ENCODE results near the gene WDFY3.
"Not testable (repeated sequence)": the region's sequence is repeated elsewhere in the genome, so short reads cannot be mapped to it uniquely, and the experiment has no call there.

Gene WDFY3

DNA sequence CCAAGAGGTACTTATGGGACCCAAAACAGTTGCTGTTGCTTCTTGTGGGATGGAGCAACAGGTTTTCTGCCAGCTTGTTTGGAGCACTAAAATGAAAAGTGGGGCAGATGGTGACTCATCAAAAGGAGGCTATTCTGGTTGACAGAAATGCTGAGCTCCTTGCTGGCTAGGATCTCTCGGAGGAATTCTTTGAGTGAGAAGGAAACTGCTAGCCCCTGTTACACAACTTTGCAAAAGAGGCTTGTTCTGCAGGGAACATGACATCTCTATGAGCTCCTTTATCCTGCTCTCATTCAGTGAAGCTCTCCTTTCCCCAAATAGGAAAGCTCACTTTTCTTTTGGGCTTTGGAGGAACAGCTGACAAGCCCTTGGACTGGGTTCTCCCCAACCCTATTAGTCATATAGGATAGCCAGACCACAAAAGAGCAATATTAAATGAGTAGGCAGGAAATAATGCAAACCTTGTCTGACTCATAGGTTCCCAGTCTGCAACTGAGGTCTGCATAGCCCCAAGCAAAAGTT, 275.3 kb downstream of the WDFY3 start:
- Histone ChIP-seq H3K4me1 (ENCODE audit: control insufficient read depth, insufficient read depth, low read length) (no peaks in the 10 kb centered on the region), H3K36me3 (ENCODE audit: control insufficient read depth in 2 of 2, insufficient read depth in 2 of 2, low read length in 2 of 2) (peaks cover 37 to 49% of the 10 kb centered on the region in 2 donors), H3K9me3 (ENCODE audit: control insufficient read depth in 2 of 2, low read length in 2 of 2) (no peaks in the 10 kb centered on the region), H3K9ac (ENCODE audit: low read length in 2 of 2) (no peak overlapping the region), H3K4me3 (ENCODE audit: low read length in 2 of 2) (no peak overlapping the region), H3K27ac (ENCODE audit: low read length) (no peak overlapping the region), H3K27me3 (ENCODE audit: control insufficient read depth in 1 of 2, insufficient read depth in 2 of 2, low read length in 2 of 2) (no peaks in the 10 kb centered on the region)

DNA sequence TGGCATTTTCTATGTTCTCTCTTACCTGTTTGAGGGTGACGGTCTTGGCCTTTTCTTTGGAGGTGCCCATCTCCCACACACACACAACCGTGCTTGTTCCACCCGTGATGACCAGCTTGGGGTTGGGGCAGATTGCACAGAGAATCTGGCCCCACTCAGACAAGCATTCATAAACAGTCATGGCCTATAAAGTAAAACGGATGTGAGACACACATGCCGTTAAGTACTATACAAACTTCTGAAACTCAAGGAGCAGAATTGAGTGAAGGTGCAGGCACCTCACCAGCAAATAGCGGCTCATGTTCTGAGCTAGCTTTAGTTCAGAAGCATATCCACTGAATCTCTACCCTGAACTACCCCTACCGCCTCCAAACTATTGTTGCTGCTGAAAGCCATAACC, 276.0 kb downstream of the WDFY3 start:
- Histone ChIP-seq H3K4me3 (ENCODE audit: low read length in 2 of 2) (no peak overlapping the region), H3K4me1 (ENCODE audit: control insufficient read depth, insufficient read depth, low read length) (no peaks in the 10 kb centered on the region), H3K27ac (ENCODE audit: low read length) (no peak overlapping the region), H3K9ac (ENCODE audit: low read length in 2 of 2) (no peak overlapping the region), H3K36me3 (ENCODE audit: control insufficient read depth in 2 of 2, insufficient read depth in 2 of 2, low read length in 2 of 2) (peaks cover 36 to 43% of the 10 kb centered on the region in 2 donors), H3K27me3 (ENCODE audit: control insufficient read depth in 1 of 2, insufficient read depth in 2 of 2, low read length in 2 of 2) (no peaks in the 10 kb centered on the region), H3K9me3 (ENCODE audit: control insufficient read depth in 2 of 2, low read length in 2 of 2) (no peaks in the 10 kb centered on the region)

- peaks cover 29 to 39% of the 10 kb centered on the region in 2 donors for H3K36me3 ChIP-seq (ENCODE audit: control insufficient read depth in 2 of 2, insufficient read depth in 2 of 2, low read length in 2 of 2)
- H3K9ac ChIP-seq (ENCODE audit: low read length in 2 of 2), result no peak overlapping the region
- no peaks in the 10 kb centered on the region for H3K9me3 ChIP-seq (ENCODE audit: control insufficient read depth in 2 of 2, low read length in 2 of 2)
- no peaks in the 10 kb centered on the region for H3K4me1 ChIP-seq (ENCODE audit: control insufficient read depth, insufficient read depth, low read length)
- H3K27me3 ChIP-seq (ENCODE audit: control insufficient read depth in 1 of 2, insufficient read depth in 2 of 2, low read length in 2 of 2), result no peaks in the 10 kb centered on the region
- H3K4me3 ChIP-seq (ENCODE audit: low read length in 2 of 2), result no peak overlapping the region
- H3K27ac ChIP-seq (ENCODE audit: low read length), result no peak overlapping the region
These were observed 277.3 kb downstream of the WDFY3 start for GRCh38 chr4:84689197-84689596.

GRCh38 chr4:84688605-84689004, 277.9 kb downstream of the WDFY3 start:
- Histone ChIP-seq H3K4me1 (ENCODE audit: control insufficient read depth, insufficient read depth, low read length) (no peaks in the 10 kb centered on the region), H3K9me3 (ENCODE audit: control insufficient read depth in 2 of 2, low read length in 2 of 2) (no peaks in the 10 kb centered on the region), H3K36me3 (ENCODE audit: control insufficient read depth in 2 of 2, insufficient read depth in 2 of 2, low read length in 2 of 2) (peaks cover 30 to 40% of the 10 kb centered on the region in 2 donors), H3K4me3 (ENCODE audit: low read length in 2 of 2) (no peak overlapping the region), H3K27me3 (ENCODE audit: control insufficient read depth in 1 of 2, insufficient read depth in 2 of 2, low read length in 2 of 2) (no peaks in the 10 kb centered on the region), H3K9ac (ENCODE audit: low read length in 2 of 2) (no peak overlapping the region), H3K27ac (ENCODE audit: low read length) (no peak overlapping the region)

DNA sequence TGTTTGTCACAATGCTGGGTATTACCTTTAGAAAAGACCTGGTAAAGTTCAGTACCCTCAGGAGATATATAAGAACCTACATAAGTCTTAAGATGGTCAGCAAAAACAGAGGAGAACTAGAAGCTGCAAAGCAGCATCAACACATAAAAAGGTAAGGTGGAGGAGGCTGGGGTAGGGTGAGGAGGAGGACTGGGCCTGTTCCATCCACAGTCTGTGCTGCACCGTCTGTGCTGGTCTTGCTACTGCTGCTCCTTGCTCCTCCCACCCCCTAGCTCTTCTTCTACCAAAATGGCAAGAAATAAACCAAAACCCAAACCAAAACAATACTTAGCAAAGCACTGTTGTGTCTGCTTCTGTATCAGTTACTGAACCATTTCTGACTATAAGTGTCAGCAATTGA, 281.4 kb downstream of the WDFY3 start:
- Histone ChIP-seq H3K27me3 (ENCODE audit: control insufficient read depth in 1 of 2, insufficient read depth in 2 of 2, low read length in 2 of 2) (no peaks in the 10 kb centered on the region), H3K4me3 (ENCODE audit: low read length in 2 of 2) (no peak overlapping the region), H3K4me1 (ENCODE audit: control insufficient read depth, insufficient read depth, low read length) (no peaks in the 10 kb centered on the region), H3K9ac (ENCODE audit: low read length in 2 of 2) (no peak overlapping the region), H3K27ac (ENCODE audit: low read length) (no peak overlapping the region), H3K36me3 (ENCODE audit: control insufficient read depth in 2 of 2, insufficient read depth in 2 of 2, low read length in 2 of 2) (peaks cover 35 to 45% of the 10 kb centered on the region in 2 donors), H3K9me3 (ENCODE audit: control insufficient read depth in 2 of 2, low read length in 2 of 2) (no peaks in the 10 kb centered on the region)

- Histone ChIP-seq H3K27me3 (ENCODE audit: control insufficient read depth in 1 of 2, insufficient read depth in 2 of 2, low read length in 2 of 2) (no peaks in the 10 kb centered on the region), H3K27ac (ENCODE audit: low read length) (no peak overlapping the region), H3K9ac (ENCODE audit: low read length in 2 of 2) (no peak overlapping the region)
These were observed 282.1 kb downstream of the WDFY3 start for GRCh38 chr4:84684361-84684760.

GRCh38 chr4:84683064-84683850, 283.2 kb downstream of the WDFY3 start:
- no peak overlapping the region for H3K27ac ChIP-seq (ENCODE audit: low read length)
- H3K9ac ChIP-seq (ENCODE audit: low read length in 2 of 2), result no peak overlapping the region
- H3K27me3 ChIP-seq (ENCODE audit: control insufficient read depth in 1 of 2, insufficient read depth in 2 of 2, low read length in 2 of 2), result no peaks in the 10 kb centered on the region
- H3K9me3 ChIP-seq (ENCODE audit: control insufficient read depth in 2 of 2, low read length in 2 of 2), result no peaks in the 10 kb centered on the region
- H3K36me3 ChIP-seq (ENCODE audit: control insufficient read depth in 2 of 2, insufficient read depth in 2 of 2, low read length in 2 of 2), result peaks cover 43 to 55% of the 10 kb centered on the region in 2 donors
- H3K4me1 ChIP-seq (ENCODE audit: control insufficient read depth, insufficient read depth, low read length), result no peaks in the 10 kb centered on the region
- no peak overlapping the region for H3K4me3 ChIP-seq (ENCODE audit: low read length in 2 of 2)

More at GRCh38 chr4:84684361-84684760, 282.1 kb downstream of the WDFY3 start:
- Histone ChIP-seq H3K4me3 (ENCODE audit: low read length in 2 of 2) (no peak overlapping the region), H3K4me1 (ENCODE audit: control insufficient read depth, insufficient read depth, low read length) (no peaks in the 10 kb centered on the region), H3K9me3 (ENCODE audit: control insufficient read depth in 2 of 2, low read length in 2 of 2) (no peaks in the 10 kb centered on the region), H3K36me3 (ENCODE audit: control insufficient read depth in 2 of 2, insufficient read depth in 2 of 2, low read length in 2 of 2) (peaks cover 36 to 46% of the 10 kb centered on the region in 2 donors)

- not testable (repeated sequence) for H3K4me3 ChIP-seq (ENCODE audit: low read length in 2 of 2); H3K27ac ChIP-seq (ENCODE audit: low read length); H3K27me3 ChIP-seq (ENCODE audit: control insufficient read depth in 1 of 2, insufficient read depth in 2 of 2, low read length in 2 of 2); H3K4me1 ChIP-seq (ENCODE audit: control insufficient read depth, insufficient read depth, low read length); H3K9ac ChIP-seq (ENCODE audit: low read length in 2 of 2); H3K9me3 ChIP-seq (ENCODE audit: control insufficient read depth in 2 of 2, low read length in 2 of 2)
- H3K36me3 ChIP-seq (ENCODE audit: control insufficient read depth in 2 of 2, insufficient read depth in 2 of 2, low read length in 2 of 2), result peaks cover 41 to 55% of the 10 kb centered on the region in 2 donors
These were observed 283.8 kb downstream of the WDFY3 start for GRCh38 chr4:84682661-84683060.

GRCh38 chr4:84681486-84682274, 284.8 kb downstream of the WDFY3 start:
- peaks cover 47 to 62% of the 10 kb centered on the region in 2 donors for H3K36me3 ChIP-seq (ENCODE audit: control insufficient read depth in 2 of 2, insufficient read depth in 2 of 2, low read length in 2 of 2)
- no peaks in the 10 kb centered on the region for H3K27me3 ChIP-seq (ENCODE audit: control insufficient read depth in 1 of 2, insufficient read depth in 2 of 2, low read length in 2 of 2)
- H3K27ac ChIP-seq (ENCODE audit: low read length), result no peak overlapping the region
- H3K9ac ChIP-seq (ENCODE audit: low read length in 2 of 2), result no peak overlapping the region
- H3K4me1 ChIP-seq (ENCODE audit: control insufficient read depth, insufficient read depth, low read length), result no peaks in the 10 kb centered on the region
- no peaks in the 10 kb centered on the region for H3K9me3 ChIP-seq (ENCODE audit: control insufficient read depth in 2 of 2, low read length in 2 of 2)
- H3K4me3 ChIP-seq (ENCODE audit: low read length in 2 of 2), result no peak overlapping the region

GRCh38 chr4:84680956-84681355, 285.5 kb downstream of the WDFY3 start:
- no peaks in the 10 kb centered on the region for H3K4me1 ChIP-seq (ENCODE audit: control insufficient read depth, insufficient read depth, low read length)
- H3K9me3 ChIP-seq (ENCODE audit: control insufficient read depth in 2 of 2, low read length in 2 of 2), result no peaks in the 10 kb centered on the region
- H3K4me3 ChIP-seq (ENCODE audit: low read length in 2 of 2), result no peak overlapping the region
- H3K27me3 ChIP-seq (ENCODE audit: control insufficient read depth in 1 of 2, insufficient read depth in 2 of 2, low read length in 2 of 2), result no peaks in the 10 kb centered on the region
- no peak overlapping the region for H3K9ac ChIP-seq (ENCODE audit: low read length in 2 of 2)
- H3K27ac ChIP-seq (ENCODE audit: low read length), result no peak overlapping the region
- peaks cover 47 to 60% of the 10 kb centered on the region in 2 donors for H3K36me3 ChIP-seq (ENCODE audit: control insufficient read depth in 2 of 2, insufficient read depth in 2 of 2, low read length in 2 of 2)

All from stomach smooth muscle (tissue), 2 donors.